HG03045 (cell line): ENCODE data around the gene KCNN2.

Experiments
- ATAC-seq: cut with Tn5 transposase; IDR thresholded peaks from one replicate; pipeline ENCODE4 v1.9.1; 2021; ENCODE audit warnings: mild to moderate bottlenecking, moderate library complexity; ENCODE audit not compliant: unreplicated experiment

The KCNN2 gene

GRCh38 chr5:114362197-114362976 lies 517 bp downstream of the KCNN2 start:
- peak; percentile 13 for ATAC-seq

- no peak for ATAC-seq
Measured at GRCh38 chr5:114362977-114363761, 1.3 kb downstream of the KCNN2 start.

- ATAC-seq: no peak
Measured at GRCh38 chr5:114363837-114364236, 2.0 kb downstream of the KCNN2 start.

GRCh38 chr5:114367029-114367428 lies 5.2 kb downstream of the KCNN2 start:
- no peak for ATAC-seq

- ATAC-seq: no peak
Measured at GRCh38 chr5:114369680-114370417, 8.0 kb downstream of the KCNN2 start.

GRCh38 chr5:114377050-114377844 lies 15.4 kb downstream of the KCNN2 start:
- no peak for ATAC-seq

GRCh38 chr5:114377946-114378345 lies 16.1 kb downstream of the KCNN2 start:
- no peak for ATAC-seq

GRCh38 chr5:114380721-114381120 lies 18.9 kb downstream of the KCNN2 start:
- no peak for ATAC-seq

GRCh38 chr5:114387433-114387832 lies 25.6 kb downstream of the KCNN2 start:
- ATAC-seq: no peak

GRCh38 chr5:114390431-114390830 lies 28.6 kb downstream of the KCNN2 start:
- ATAC-seq: no peak

- no peak for ATAC-seq
Measured at GRCh38 chr5:114391321-114391720, 29.5 kb downstream of the KCNN2 start.

GRCh38 chr5:114393159-114393558 lies 31.3 kb downstream of the KCNN2 start:
- ATAC-seq: no peak

GRCh38 chr5:114402206-114402605 lies 40.3 kb downstream of the KCNN2 start:
- ATAC-seq: no peak

- no peak for ATAC-seq
Measured at GRCh38 chr5:114407783-114408182, 45.9 kb downstream of the KCNN2 start.

- ATAC-seq: no peak
Measured at GRCh38 chr5:114408847-114409246, 47.0 kb downstream of the KCNN2 start.

- ATAC-seq: no peak
Measured at GRCh38 chr5:114411380-114411931, 49.6 kb downstream of the KCNN2 start.

GRCh38 chr5:114412510-114413171 lies 50.8 kb downstream of the KCNN2 start:
- no peak for ATAC-seq

GRCh38 chr5:114415760-114416159 lies 53.9 kb downstream of the KCNN2 start:
- ATAC-seq: no peak

GRCh38 chr5:114416254-114416653 lies 54.4 kb downstream of the KCNN2 start:
- no peak for ATAC-seq

- no peak for ATAC-seq
Measured at GRCh38 chr5:114417519-114417918, 55.6 kb downstream of the KCNN2 start.
